KBM-7 (cell line): Measurements from ENCODE around the gene PTPRT.

Source experiments
- DNase-seq: peaks from one replicate; pipeline ENCODE4 v3.0.0-alpha.2; 2015
- in situ Hi-C: fragments of 300-500 bp; cut with MboI; formaldehyde crosslinking; loops from 2 replicates; pipeline ENCODE4 v1.14.3; 2020; ENCODE audit warnings: low sequenced_read_pairs, low pct_unique_long_range_greater_than_20kb, mixed read lengths

PTPRT gene

DNA sequence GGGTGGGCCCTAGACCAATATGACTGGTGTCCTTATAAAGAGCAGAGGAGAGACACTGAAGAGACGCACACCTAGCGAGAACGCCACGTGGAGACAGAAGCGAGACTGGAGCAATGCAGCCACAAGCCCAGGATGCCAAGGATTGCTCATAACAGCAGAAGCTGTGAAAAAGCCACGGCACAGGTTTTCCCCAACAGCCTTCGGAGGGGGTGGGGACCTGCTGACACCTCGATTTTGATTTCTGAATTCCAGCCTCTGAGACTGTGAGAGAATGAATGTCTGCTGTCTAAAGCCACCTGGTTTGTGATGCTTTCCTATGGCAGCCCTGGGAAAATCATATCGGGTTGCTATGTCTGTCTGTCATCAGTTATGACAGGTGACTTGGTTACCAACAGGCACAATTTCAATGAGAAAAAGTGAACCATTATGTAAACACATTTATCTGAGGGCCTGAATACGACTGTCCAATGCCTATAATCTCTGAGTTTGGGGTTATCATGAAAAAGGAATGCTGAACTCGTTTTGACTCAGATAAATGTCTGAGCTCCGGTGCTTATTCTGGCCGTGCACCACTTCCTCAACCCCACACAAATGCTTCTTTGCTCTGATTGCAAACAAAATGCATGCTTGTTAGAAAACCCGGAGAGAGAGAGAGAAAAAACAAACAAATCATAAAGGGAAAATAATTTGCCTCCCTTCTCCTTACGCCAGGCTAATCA lies 769.7 kb downstream of the PTPRT start:
- in situ Hi-C loops = no loop called here
- no peak for DNase-seq

DNA sequence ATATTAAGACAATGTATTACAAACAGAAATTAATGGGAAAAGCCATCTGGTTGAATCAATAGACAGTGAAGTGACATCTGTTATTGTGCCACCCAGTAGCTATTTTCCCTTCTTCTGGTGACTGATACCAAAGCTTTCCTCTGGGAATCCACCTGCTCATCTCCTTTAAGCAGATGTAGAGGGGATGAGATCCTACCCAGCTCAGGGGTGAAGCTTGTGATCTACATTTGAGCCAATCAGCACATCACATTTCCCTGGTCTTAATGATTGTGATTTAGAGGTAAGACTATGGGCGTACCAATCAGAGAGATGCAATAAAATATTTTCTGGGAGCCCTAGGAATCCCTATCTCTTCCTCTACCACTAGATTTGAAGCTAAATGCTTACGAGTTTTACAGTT lies 782.9 kb downstream of the PTPRT start:
- in situ Hi-C loops = no loop called here
- DNase-seq = no peak

DNA sequence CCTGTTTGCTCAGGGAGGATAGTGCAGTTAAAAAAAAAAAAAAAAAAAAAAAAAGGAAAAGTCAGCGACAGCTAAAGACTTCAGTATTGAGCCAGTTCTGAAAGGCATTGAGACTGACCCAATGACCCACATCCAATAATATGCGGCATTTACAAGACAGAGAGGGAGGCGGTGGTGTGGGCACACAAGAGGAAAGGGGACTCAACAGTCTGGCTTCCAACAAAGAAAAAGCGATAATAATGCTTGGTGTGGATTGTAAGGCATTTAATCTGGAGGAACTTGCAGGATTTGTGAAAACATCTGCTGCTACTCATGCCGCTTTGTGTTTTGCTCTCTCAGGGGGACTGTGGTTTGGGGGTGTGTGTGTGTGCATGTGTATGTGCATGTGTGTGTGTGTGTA lies 787.3 kb downstream of the PTPRT start:
- no peak for DNase-seq
- in situ Hi-C loops = no loop called here

DNA sequence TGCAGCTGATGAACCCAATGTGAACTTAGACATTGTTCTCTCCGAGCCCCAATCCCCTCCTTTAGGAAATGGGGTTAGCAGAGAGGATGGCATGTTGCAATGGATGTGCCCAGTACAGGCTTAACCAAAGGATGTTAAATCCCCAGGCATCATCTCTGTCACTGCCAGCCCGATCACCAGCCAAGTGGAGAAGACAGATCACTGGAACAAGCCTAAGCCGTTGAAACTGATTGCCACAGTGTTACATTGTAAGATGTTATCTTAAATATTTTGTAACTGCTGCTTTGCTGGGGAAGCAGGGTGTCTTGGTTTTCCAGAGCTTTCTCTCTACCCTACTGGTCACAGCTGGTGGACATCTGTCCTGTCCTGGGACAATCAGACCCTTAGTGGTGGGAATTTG lies 788.1 kb downstream of the PTPRT start:
- no peak for DNase-seq
- in situ Hi-C loops = no loop called here

DNA sequence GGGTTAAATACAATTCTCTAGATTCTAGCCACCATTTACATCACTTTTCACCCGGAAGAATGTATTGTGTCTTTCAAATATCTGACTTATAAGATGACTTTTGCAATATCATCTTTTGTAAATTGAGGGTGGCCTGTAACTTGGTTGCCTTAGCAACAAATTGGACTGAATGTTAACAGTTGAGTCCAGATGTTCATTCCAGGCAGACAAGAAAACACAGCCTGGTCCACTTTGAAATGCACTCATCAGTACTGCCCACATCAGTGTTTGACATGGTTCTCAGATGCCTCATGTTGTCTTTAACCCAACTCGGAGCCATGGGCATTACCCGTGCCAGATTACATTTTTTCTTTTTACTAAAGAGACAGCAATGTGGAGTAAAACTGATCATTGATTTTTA lies 789.9 kb downstream of the PTPRT start:
- in situ Hi-C loops = no loop called here
- no peak for DNase-seq

DNA sequence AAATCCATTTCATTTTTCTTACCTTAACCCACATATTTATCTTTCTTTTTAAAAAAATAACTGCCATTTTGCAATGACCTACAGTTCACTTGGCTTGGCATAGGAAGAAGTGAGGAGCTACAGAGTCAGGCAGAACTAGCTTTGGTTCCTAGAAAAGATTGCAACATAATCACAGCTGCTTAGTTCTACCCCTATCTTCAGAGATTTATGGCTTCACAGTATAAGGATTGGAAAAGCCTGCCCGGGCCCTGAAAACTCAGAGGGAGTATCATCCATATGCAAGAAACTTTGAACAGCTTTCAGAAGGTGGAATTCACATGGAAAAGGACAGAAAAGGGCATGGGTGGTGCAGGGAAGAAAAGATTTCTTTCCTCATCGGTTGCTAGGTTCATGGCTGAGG lies 797.3 kb downstream of the PTPRT start:
- in situ Hi-C loops = no loop called here

DNA sequence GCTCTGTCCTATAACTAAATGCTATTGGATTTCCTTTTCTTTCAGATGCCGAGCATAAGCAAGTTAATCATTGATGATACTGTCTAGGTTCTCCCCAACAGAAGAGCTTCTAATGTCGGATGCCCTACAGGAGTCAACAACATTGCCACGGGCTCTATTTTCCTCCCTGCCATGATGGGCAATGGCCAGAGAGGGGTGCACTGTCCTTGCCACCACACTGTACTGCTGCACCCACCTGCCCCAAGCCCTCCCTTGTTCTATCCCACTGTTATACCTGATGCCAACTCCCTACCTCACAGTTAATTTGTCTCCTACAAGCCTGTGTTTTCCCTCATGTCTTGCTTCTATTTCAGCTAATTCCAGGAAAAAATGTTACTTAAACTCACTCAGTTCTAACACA lies 797.9 kb downstream of the PTPRT start:
- in situ Hi-C loops = no loop called here
- DNase-seq = no peak

More for the DNA sequence above, 797.3 kb downstream of the PTPRT start:
- DNase-seq = no peak

DNA sequence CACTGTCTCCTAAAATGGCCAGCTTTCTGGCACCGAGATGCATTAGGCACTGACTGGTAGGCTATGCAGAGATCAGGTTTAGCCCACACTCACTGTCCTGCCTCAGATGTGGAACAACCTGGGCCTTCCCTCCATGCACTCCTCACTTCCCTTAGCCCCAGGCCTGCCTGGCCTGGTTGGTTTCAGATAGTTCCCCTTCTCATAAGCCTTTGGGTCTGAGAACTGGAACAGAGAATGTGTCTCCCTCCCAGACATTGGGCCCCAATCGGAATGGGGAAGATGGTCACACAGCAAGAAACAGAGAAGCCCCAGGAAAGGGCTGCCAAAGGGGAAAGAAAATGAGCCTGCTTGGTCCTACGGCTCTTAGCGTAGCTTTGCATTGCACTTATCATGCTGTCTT lies 809.4 kb downstream of the PTPRT start:
- in situ Hi-C loops = no loop called here
- DNase-seq = no peak

DNA sequence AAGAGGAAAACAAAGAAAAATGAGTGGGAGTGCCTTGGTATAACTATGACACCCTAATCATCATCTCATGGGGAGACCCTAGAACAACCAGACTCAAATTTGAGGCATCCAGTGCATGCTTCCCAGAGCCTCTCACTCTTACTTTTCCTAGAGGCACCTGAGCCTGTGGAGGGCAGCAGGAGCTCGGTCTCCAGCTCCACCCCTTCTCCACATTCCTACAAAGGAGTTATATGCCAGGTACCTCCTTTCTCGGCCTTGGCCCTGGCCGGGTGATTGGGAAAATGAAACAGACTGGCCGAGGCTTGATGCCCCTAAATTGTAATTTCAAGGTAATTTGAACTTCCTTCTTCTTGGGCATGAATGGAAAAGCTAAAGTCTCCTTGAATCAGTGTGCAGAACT lies 810.3 kb downstream of the PTPRT start:
- DNase-seq = no peak
- in situ Hi-C loops = no loop called here

DNA sequence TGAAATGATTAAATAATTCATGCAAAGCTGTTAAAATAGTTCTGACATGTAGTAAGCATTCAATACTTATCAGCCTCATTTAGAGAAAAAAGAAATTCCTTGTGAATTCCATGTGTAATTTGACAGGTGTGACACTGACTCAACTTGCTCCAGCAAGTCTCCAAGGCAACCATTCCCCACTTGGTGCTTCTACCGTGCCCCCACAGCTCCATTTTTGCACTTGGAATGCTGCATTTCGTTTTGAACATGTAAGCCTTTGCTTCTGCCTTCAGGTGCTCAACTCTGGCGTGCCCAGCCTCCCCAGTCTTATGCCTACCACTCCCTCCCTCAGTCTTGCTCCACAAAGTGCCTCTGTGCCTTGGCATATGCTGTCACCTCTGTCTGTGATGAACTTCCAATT lies 810.9 kb downstream of the PTPRT start:
- in situ Hi-C loops = no loop called here
- DNase-seq = no peak

DNA sequence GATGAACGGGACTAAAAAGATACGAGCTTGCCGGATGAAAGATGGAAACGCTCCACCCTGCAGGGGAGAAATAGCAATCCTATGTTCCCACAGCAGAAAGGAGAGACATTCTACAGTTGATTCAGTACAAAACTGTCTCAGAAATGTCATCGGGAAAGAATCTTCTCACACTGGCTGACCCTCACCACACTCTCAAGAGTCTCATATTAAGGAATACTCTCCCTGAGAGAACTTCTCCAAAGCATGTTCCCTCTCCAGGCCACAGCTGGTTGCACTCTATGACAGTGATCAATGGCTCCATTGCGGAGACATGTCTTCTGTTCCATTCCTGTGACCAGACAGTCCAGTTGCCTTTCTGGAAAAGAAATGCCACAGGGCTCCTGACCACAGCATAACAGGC lies 813.6 kb downstream of the PTPRT start:
- in situ Hi-C loops = no loop called here
- DNase-seq = no peak

DNA sequence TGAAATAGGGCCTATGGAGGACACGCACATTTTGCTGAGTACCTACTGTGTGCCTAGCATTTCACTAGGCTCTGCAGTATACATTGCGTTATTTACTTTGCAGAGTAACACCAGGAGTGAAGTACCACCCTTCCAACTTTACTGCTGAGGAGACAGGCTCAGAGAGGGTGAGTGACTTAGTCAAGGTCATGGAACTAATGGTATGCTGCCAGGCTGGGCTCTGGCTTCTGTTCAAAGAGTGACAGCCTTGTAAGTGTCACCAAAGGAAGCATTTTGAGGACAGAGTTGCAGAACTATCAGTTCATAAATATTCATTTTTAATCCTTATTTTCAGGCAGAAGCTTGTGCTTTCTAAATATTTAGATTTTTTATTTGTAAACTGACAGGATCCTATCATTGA lies 816.7 kb downstream of the PTPRT start:
- in situ Hi-C loops = no loop called here

DNA sequence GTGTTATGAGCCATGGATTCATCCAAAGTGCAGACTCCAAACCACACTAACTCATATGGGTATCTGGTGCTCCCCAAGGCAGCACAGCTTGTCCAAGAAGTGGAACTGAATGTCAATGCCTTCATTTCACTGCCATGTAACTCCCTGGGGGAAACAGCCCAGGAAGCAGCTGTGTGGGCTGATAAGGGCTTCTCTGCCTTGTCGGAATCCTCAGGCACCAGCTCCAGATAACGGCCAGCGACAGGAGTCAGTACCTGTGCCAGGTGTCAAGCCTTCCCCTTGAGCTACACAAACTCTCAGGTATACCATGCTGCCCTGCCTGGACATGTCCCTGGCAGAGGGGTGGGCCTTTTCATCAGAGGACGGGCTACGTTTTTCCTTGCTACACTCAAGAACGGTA lies 819.6 kb downstream of the PTPRT start:
- no peak for DNase-seq
- in situ Hi-C loops = no loop called here

More for the DNA sequence above, 816.7 kb downstream of the PTPRT start:
- DNase-seq = no peak

DNA sequence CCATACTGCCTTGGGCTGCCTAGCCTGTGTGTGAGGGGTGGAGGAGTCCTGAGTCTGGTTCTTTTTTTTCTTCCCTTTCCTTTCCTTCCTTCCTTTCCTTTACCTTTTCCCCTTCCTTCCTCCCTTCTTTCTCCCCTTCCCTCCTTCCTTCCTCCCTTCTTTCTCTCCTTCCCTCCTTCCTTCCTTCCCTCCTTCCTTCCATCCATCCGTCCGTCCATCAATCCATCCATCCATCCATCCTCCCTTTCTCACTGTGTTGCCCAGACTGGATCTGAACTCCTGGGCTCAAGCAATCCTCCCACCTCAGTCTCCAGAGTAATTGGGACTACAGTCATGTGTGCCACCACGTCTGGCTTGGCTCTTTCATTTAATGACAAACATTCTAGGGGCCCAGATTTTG lies 820.8 kb downstream of the PTPRT start:
- in situ Hi-C loops = no loop called here
- DNase-seq = no peak

DNA sequence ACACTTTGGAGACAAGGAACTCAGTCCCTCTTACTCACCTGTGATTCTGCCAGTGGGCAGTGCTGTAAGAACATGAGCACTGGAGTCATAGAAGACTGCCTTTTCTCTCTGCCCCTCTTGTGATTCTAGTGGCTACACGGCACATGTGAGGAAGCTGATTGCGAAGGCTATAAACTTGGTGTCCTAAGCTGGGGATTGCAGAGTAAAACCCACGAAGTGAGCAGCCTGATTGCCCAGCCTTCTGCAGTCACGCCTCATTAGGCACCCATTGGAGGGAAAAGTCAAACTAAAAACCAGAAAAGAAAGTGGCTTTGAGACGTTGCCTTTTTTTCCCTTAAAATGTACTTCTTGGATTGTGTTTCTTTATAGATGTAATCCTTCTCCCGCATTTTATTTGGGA lies 823.1 kb downstream of the PTPRT start:
- in situ Hi-C loops = no loop called here
- DNase-seq = no peak

DNA sequence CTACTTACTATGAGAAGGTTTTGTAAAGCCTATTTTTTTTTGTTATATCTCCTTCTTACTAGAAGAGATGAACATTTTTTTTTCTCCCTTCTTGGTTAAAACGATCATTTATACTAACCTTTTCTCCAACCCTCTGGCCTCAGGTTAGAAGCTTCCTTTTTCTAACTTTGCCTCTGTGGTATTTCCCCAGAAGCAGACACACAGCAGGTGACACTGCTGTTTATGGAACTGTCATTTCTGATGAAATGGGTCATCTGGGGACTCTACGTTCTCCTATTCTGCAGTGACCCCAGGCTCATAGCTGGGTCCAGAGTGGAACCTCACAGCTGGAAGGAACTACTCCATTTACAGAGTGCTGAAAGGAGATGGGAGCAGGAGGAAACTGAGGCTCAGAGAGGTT lies 825.3 kb downstream of the PTPRT start:
- in situ Hi-C loops = no loop called here
- no peak for DNase-seq

DNA sequence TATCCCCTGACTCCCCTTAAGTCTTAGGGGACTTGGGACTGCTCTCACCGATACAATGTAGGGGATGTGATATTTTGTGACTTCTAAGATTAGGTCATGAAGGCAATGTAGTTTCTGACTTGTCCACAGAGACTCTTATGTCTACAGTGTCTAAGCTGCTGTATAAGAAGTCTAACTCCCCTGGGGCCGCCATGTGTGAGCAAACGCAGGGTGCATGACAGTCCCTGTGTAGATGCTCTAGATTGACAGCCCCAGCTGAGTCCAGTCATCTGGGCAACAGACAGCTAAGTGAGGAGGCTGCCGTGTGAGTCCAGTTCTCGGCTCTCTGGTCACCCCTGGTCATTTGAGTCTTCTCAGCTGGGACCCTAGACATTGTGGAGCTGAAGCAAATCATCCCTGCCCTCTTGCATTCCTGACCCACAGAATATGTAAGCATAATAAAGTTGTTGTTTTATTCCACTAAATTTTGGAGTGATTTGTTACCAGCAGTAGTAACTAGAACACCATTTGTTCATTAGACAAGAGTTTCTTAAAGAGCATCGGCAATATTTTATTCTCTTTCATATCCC lies 828.2 kb downstream of the PTPRT start:
- DNase-seq = no peak
- in situ Hi-C loops = no loop called here

DNA sequence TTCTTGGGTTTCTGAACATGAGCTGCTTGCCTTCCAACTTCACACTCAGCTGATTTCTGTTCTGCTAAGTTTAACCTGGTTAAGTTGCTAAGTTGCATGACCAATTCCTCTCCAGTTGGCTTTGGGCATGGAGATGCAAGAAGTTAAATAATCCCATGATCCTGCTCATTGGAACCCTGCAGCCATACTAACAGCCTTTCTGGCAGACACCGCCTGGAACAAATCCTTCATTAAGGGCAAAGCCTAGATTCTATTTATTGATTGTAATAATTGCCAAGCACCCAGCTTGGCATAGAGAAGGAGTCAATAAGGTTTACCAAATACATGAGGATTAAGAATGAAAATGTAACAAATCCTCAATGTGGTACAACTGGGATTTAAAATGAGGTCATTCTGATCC lies 829.1 kb downstream of the PTPRT start:
- no peak for DNase-seq
- in situ Hi-C loops = no loop called here

DNA sequence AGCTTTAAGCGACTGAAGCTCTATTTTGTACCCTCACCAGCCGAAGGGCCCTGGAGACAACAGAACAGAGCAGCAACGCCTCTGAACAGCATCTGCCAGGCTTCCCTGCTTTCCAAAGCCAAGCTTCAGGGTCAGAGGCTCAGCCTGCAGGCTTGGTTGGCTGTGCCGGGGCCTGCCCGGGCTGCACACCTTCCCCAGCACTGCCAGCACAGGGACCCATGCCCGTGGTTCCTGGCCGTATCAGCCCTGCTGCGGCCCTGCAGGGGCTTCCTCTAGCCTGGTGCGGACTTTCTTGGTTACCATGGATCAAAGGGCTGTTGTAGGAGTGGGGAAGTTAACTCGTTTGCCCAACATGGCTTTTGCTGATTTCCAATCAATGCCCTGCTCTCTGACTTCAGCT lies 830.1 kb downstream of the PTPRT start:
- DNase-seq = no peak
- in situ Hi-C loops = no loop called here

DNA sequence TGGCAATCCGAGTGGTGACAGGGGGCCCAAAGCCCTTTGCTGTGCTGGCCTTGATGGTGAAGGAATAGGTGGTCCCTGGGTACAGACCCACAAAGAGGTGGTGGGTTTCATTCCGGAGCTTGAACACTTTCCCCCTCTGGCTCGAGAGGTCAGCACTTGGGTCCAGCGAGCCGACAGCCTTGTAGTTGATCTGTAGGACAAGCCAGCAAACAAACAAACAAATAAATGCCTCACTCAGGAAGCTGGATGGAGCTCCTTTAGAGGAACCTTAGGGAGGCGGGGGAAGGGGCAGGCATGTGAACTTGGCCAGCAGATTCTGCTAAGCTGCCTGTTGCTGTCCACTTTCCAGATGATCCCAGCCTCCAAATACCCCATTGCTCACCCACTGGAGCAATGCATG lies 837.6 kb downstream of the PTPRT start:
- no peak for DNase-seq
- in situ Hi-C loops = no loop called here

DNA sequence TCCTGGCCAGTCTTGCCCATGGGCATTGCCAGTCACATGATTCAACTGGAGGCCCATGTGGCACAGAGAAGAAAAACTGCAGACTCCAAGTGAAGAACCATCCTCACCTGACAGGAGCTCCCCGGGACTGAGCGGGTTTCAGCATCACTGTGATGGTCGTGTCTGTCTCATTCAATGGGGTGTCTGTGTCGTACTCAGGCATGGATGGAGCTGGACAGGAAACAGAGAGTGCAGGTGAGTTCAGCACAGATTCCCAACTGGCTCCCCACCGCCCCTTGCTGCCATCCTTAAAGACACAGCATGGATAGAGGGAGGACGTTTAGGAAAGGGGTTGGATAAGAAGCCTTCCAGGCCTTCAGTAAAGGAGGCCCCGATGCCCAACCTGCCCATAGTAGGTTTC lies 839.2 kb downstream of the PTPRT start:
- in situ Hi-C loops = no loop called here
- DNase-seq = no peak
